ENCODE measurements around the gene CRB2.

GRCh38 chr9:123349691-123350480 is 6.1 kb upstream of the CRB2 start:
- TF ChIP-seq SUZ12 (IDR thresholded peaks at IDR 0.05) = no peak
- no peak for TF ChIP-seq SP1 (IDR thresholded peaks at IDR 0.05)
- TF ChIP-seq TARDBP (IDR thresholded peaks at IDR 0.05) = no peak
- no peak for TF ChIP-seq BHLHE40 (IDR thresholded peaks at IDR 0.05; ENCODE audit: borderline replicate concordance)
- TF ChIP-seq FOXA1 (IDR thresholded peaks at IDR 0.05) = no peak
- no peak for TF ChIP-seq ARNT (IDR thresholded peaks at IDR 0.05)
- TF ChIP-seq HDGF (IDR thresholded peaks at IDR 0.05; ENCODE audit: borderline replicate concordance) = no peak
- no peak for TF ChIP-seq NFRKB (IDR thresholded peaks at IDR 0.05)
- no peak for TF ChIP-seq FOXK2 (IDR thresholded peaks at IDR 0.05)
- TF ChIP-seq LEF1 (IDR thresholded peaks at IDR 0.05; ENCODE audit: borderline replicate concordance) = no peak
- TF ChIP-seq FOXM1 (IDR thresholded peaks at IDR 0.05; ENCODE audit: borderline replicate concordance) = no peak
- TF ChIP-seq ELF4 (IDR thresholded peaks at IDR 0.05) = no peak
- no peak for TF ChIP-seq PKNOX1 (IDR thresholded peaks at IDR 0.05)
